CD14-positive monocyte (primary cell): ENCODE results near the gene CAMKK1. TPM values are rescaled to one million over a fixed set of nuclear protein-coding genes. Genes with fewer than 3 reads are reported as not detected.

Source experiments
- DNase-seq, 3 donors: peaks; one replicate each; pipeline ENCODE4 v3.0.0-alpha.2; 2011 to 2022
- H2AFZ ChIP-seq: 2 replicates; pipeline ENCODE4 v1.6.0; 2012; ENCODE audit warnings: mild to moderate bottlenecking, low read depth, low read length, inconsistent platforms; ENCODE audit not compliant: insufficient read depth, poor library complexity, severe bottlenecking
- H3K27ac ChIP-seq, 2 donors: 1 replicate in 1 of 2; 2 replicates in 1 of 2; pipeline ENCODE4 v1.5.1; 2012 to 2013; ENCODE audit warnings: low read length in 2 of 2, control low read depth in 1 of 2, inconsistent platforms in 1 of 2, low read depth in 1 of 2, mild to moderate bottlenecking in 1 of 2
- H3K27me3 ChIP-seq, 2 donors: one replicate each; pipeline versions ENCODE4 v1.6.0 to v1.6.1; 2011 to 2013; ENCODE audit warnings: low read length in 2 of 2; ENCODE audit not compliant: control insufficient read depth in 2 of 2, insufficient read depth in 2 of 2
- H3K36me3 ChIP-seq, 2 donors: replicated peaks in 1 of 2; 1 replicate in 1 of 2; 2 replicates in 1 of 2; pipeline versions ENCODE4 v1.5.1 to v1.6.1; 2012 to 2013; ENCODE audit warnings: low read length in 2 of 2, control low read depth in 1 of 2, inconsistent platforms in 1 of 2, mild to moderate bottlenecking in 1 of 2; ENCODE audit not compliant: insufficient read depth in 2 of 2, control insufficient read depth in 1 of 2
- H3K4me1 ChIP-seq, 2 donors: 1 replicate in 1 of 2; 2 replicates in 1 of 2; pipeline versions ENCODE4 v1.5.1 to v1.6.1; 2012 to 2013; ENCODE audit warnings: low read length in 2 of 2, control low read depth in 1 of 2, inconsistent platforms in 1 of 2, mild to moderate bottlenecking in 1 of 2, moderate library complexity in 1 of 2; ENCODE audit not compliant: insufficient read depth in 2 of 2, control insufficient read depth in 1 of 2
- H3K4me2 ChIP-seq: replicated peaks from 2 replicates; pipeline ENCODE3; 2012; ENCODE audit warnings: low read length, moderate library complexity, mild to moderate bottlenecking; ENCODE audit not compliant: poor library complexity, severe bottlenecking; ENCODE audit errors: extremely low read depth
- H3K4me3 ChIP-seq, 3 experiments: fragments of 200-600 bp in 1 of 3; sonication (generic) in 1 of 3; replicated peaks in 1 of 3; 1 replicate in 2 of 3; 2 replicates in 1 of 3; pipeline ENCODE4 v1.5.1; 2011 to 2013; ENCODE audit warnings: low read length in 3 of 3, mild to moderate bottlenecking in 3 of 3, control low read depth in 2 of 3, low read depth in 2 of 3, inconsistent platforms in 1 of 3, moderate library complexity in 1 of 3
- H3K79me2 ChIP-seq: 2 replicates; pipeline ENCODE4 v1.6.0; 2012; ENCODE audit warnings: mild to moderate bottlenecking, control low read depth, inconsistent platforms, low read length, moderate library complexity; ENCODE audit not compliant: insufficient read depth
- H3K9ac ChIP-seq: 2 replicates; pipeline ENCODE4 v1.6.0; 2017; ENCODE audit warnings: low read length, mild to moderate bottlenecking; ENCODE audit not compliant: insufficient read depth, poor library complexity, severe bottlenecking
- H3K9me3 ChIP-seq, 2 donors: replicated peaks in 1 of 2; 1 replicate in 1 of 2; 2 replicates in 1 of 2; pipeline versions ENCODE4 v1.5.1 to v1.6.1; 2012 to 2013; ENCODE audit warnings: low read length in 2 of 2, control low read depth in 1 of 2; ENCODE audit not compliant: control insufficient read depth in 1 of 2, insufficient read depth in 1 of 2
- H4K20me1 ChIP-seq: 2 replicates; pipeline ENCODE4 v1.6.0; 2012; ENCODE audit warnings: mild to moderate bottlenecking, low read length, control low read depth, moderate library complexity; ENCODE audit not compliant: insufficient read depth
- H3K27ac Mint-ChIP-seq, 7 donors: one replicate each; pipeline ENCODE4 v1.8.0; 2020; ENCODE audit warnings: mild to moderate bottlenecking in 7 of 7, mixed read lengths in 7 of 7, moderate library complexity in 6 of 7, inconsistent platforms in 2 of 7
- H3K27me3 Mint-ChIP-seq, 3 donors: one replicate each; pipeline ENCODE4 v1.8.0; 2021 to 2022; ENCODE audit warnings: low read depth in 3 of 3, mild to moderate bottlenecking in 3 of 3, mixed read lengths in 3 of 3, moderate library complexity in 3 of 3, inconsistent platforms in 1 of 3
- H3K36me3 Mint-ChIP-seq, 2 donors: one replicate each; pipeline ENCODE4 v1.8.0; 2020; ENCODE audit warnings: mixed read lengths in 2 of 2, inconsistent platforms in 1 of 2, mild to moderate bottlenecking in 1 of 2
- H3K4me1 Mint-ChIP-seq: one replicate; pipeline ENCODE4 v1.8.0; 2020; ENCODE audit warnings: mild to moderate bottlenecking, mixed read lengths
- H3K4me3 Mint-ChIP-seq, 2 donors: one replicate each; pipeline ENCODE4 v1.8.0; 2020; ENCODE audit warnings: mild to moderate bottlenecking in 2 of 2, mixed read lengths in 2 of 2, moderate library complexity in 1 of 2
- H3K9me3 Mint-ChIP-seq, 7 donors: one replicate each; pipeline ENCODE4 v1.8.0; 2020 to 2022; ENCODE audit warnings: mixed read lengths in 7 of 7, mild to moderate bottlenecking in 6 of 7, moderate library complexity in 6 of 7, inconsistent platforms in 2 of 7
- CTCF ChIP-seq: fragments of 200-600 bp; IDR thresholded peaks from one replicate; pipeline ENCODE4 v1.8.0; 2022; ENCODE audit warnings: antibody characterized with exemption, mild to moderate bottlenecking
- WGBS: methylation state at CpG from one replicate; pipeline ENCODE4 v1.1.5; 2013; ENCODE audit warnings: missing lambda C conversion rate; ENCODE audit not compliant: insufficient coverage; 5-methylcytosine and 5-hydroxymethylcytosine counted together
- intact Hi-C, 2 donors: fragments of 100-400 bp; cut with micrococcal nuclease; formaldehyde crosslinking; loops; one replicate each; pipeline versions ENCODE4 v1.15.0 to v1.15.1; 2023
- polyA plus RNA-seq, 3 donors: library from polyadenylated mRNA; depleted of rRNA in 1 of 3; unstranded in 2 of 3; stranded (reverse) in 1 of 3; fragments of 300-500 nt in 2 of 3; fragments of >200 nt in 1 of 3; fragmentation: Illumina TruSeq in 2 of 3; gene quantifications; 1 replicate in 2 of 3; 2 replicates in 1 of 3; pipeline ENCODE4 v1.2.3, GENCODE V29; 2012 to 2021

Gene CAMKK1
- polyA plus RNA-seq, 3 donors: 0.74 to 24.1 (median 1.5) TPM

GRCh38 chr17:3867606-3868005 is 25.2 kb downstream of the CAMKK1 start:
- Mint-ChIP-seq H3K9me3 (no peaks in the 10 kb centered on the region), H3K4me1 (peaks cover 5% of the 10 kb centered on the region), H3K36me3 (peaks cover 2 to 17% of the 10 kb centered on the region in 2 donors), H3K27ac (no peak overlapping the region), H3K4me3 (no peak overlapping the region), H3K27me3 (peaks cover 0 to 4% (median 3%) of the 10 kb centered on the region in 3 donors)
- intact Hi-C loops: loop anchor here (5.0 to 10.0 kb wide), 2 partner anchors 47 to 135 kb away; partner anchors contain the start of gene P2RX1 (in 1 of the 2)
- DNase-seq: no peak
- H3K27ac ChIP-seq: no peak overlapping the region
- H3K27me3 ChIP-seq: no peaks in the 10 kb centered on the region
- H3K79me2 ChIP-seq: no peaks in the 10 kb centered on the region
- H3K4me3 ChIP-seq: no peak overlapping the region
- H2AFZ ChIP-seq: no peak overlapping the region
- H3K9ac ChIP-seq: no peak overlapping the region
- H3K4me2 ChIP-seq: no peak overlapping the region
- TF ChIP-seq CTCF: no peak
- no peaks in the 10 kb centered on the region for H3K9me3 ChIP-seq
- H3K36me3 ChIP-seq: peaks cover 8% of the 10 kb centered on the region in 2 donors
- WGBS: 94% methylated on average over 9 of the region's 11 CpGs
- H3K4me1 ChIP-seq: no peaks in the 10 kb centered on the region
- H4K20me1 ChIP-seq: no peaks in the 10 kb centered on the region

- Histone ChIP-seq H3K27ac (no peak overlapping the region), H3K9ac (no peak overlapping the region), H3K4me3 (no peak overlapping the region), H3K36me3 (peaks cover 3 to 4% of the 10 kb centered on the region in 2 donors), H3K79me2 (no peaks in the 10 kb centered on the region), H3K4me2 (no peak overlapping the region), H2AFZ (no peak overlapping the region), H3K27me3 (no peaks in the 10 kb centered on the region), H3K4me1 (no peaks in the 10 kb centered on the region), H4K20me1 (no peaks in the 10 kb centered on the region), H3K9me3 (no peaks in the 10 kb centered on the region)
- Mint-ChIP-seq H3K9me3 (no peaks in the 10 kb centered on the region), H3K27me3 (peaks cover 0 to 4% (median 3%) of the 10 kb centered on the region in 3 donors), H3K27ac (peak overlapping the region in 2 of 7 donors; percentile 41 to 75), H3K36me3 (peaks cover 0 to 16% of the 10 kb centered on the region in 2 donors), H3K4me1 (peaks cover 5% of the 10 kb centered on the region), H3K4me3 (no peak overlapping the region)
- no peak for TF ChIP-seq CTCF
- WGBS: 88% methylated on average over 17 of the region's 17 CpGs
- intact Hi-C loops: loop anchor here (5.0 to 10.0 kb wide), 2 partner anchors 48 to 135 kb away; partner anchors contain the start of gene P2RX1 (in 1 of the 2)
- no peak for DNase-seq
Measured at GRCh38 chr17:3867106-3867505, 25.7 kb downstream of the CAMKK1 start.
